ENCODE results near the gene PPP1R13B. TPM values are rescaled to one million over a fixed set of nuclear protein-coding genes. Genes with fewer than 3 reads are reported as not detected.
A peak's percentile ranks its signal among the peaks of the same experiment; 100 is the strongest.
"Not testable (repeated sequence)": the region's sequence is repeated elsewhere in the genome, so short reads cannot be mapped to it uniquely, and the experiment has no call there.

The PPP1R13B gene
- polyA plus RNA-seq, 12 donors, result 8.4 to 36.2 (median 11.4) TPM; not detected in 1

- no peak for DNase-seq
Observed at GRCh38 chr14:103702095-103702494, 145.3 kb downstream of the PPP1R13B start.

GRCh38 chr14:103700753-103701490 lies 146.5 kb downstream of the PPP1R13B start:
- DNase-seq, result no peak

GRCh38 chr14:103699901-103700752 lies 147.2 kb downstream of the PPP1R13B start:
- DNase-seq, result no peak

GRCh38 chr14:103699261-103699661 lies 148.1 kb downstream of the PPP1R13B start:
- no peak for DNase-seq

- DNase-seq, result no peak
Observed at GRCh38 chr14:103698380-103699260, 148.8 kb downstream of the PPP1R13B start.

- no peak for DNase-seq
Observed at GRCh38 chr14:103697603-103698379, 149.6 kb downstream of the PPP1R13B start.

- DNase-seq, result no peak
Observed at GRCh38 chr14:103697206-103697602, 150.2 kb downstream of the PPP1R13B start.

- DNase-seq, result peak; percentile 76
Observed at GRCh38 chr14:103696466-103697071, 150.8 kb downstream of the PPP1R13B start.

GRCh38 chr14:103696070-103696402 lies 151.3 kb downstream of the PPP1R13B start:
- DNase-seq, result no peak

- DNase-seq, result no peak
Observed at GRCh38 chr14:103695296-103696069, 151.9 kb downstream of the PPP1R13B start.

GRCh38 chr14:103694572-103695026 lies 152.8 kb downstream of the PPP1R13B start:
- DNase-seq, result no peak

- DNase-seq, result no peak
Observed at GRCh38 chr14:103693515-103693914, 153.9 kb downstream of the PPP1R13B start.

- DNase-seq, result no peak
Observed at GRCh38 chr14:103692871-103693270, 154.5 kb downstream of the PPP1R13B start.

GRCh38 chr14:103692159-103692558 lies 155.2 kb downstream of the PPP1R13B start:
- DNase-seq, result no peak

GRCh38 chr14:103691655-103692054 lies 155.7 kb downstream of the PPP1R13B start:
- DNase-seq, result not testable (repeated sequence)

- DNase-seq, result no peak
Observed at GRCh38 chr14:103690332-103690731, 157.0 kb downstream of the PPP1R13B start.

- DNase-seq, result no peak
Observed at GRCh38 chr14:103688906-103689902, 158.2 kb downstream of the PPP1R13B start.

GRCh38 chr14:103688441-103688840 lies 158.9 kb downstream of the PPP1R13B start:
- DNase-seq, result no peak

GRCh38 chr14:103687712-103688111 lies 159.7 kb downstream of the PPP1R13B start:
- DNase-seq, result no peak

All from muscle of arm (tissue), 12 donors.